Testis (tissue), 3 donors: ENCODE measurements around the gene NRP1. TPM values are rescaled to one million over a fixed set of nuclear protein-coding genes. Genes with fewer than 3 reads are reported as not detected.

Source experiments
- DNase-seq: peaks from one replicate; pipeline ENCODE4 v3.0.0-alpha.2; 2019
- H3K27ac ChIP-seq, 2 donors: fragments of 200-600 bp; sonication (generic); one replicate each; pipeline ENCODE4 v1.5.1; 2019
- H3K27me3 ChIP-seq: fragments of 200-600 bp; sonication (generic); one replicate; pipeline ENCODE4 v1.5.1; 2019
- H3K36me3 ChIP-seq: fragments of 200-600 bp; sonication (generic); one replicate; pipeline ENCODE4 v1.5.1; 2017; ENCODE audit warnings: low read depth; ENCODE audit errors: missing control alignments
- H3K4me1 ChIP-seq: fragments of 200-600 bp; sonication (generic); one replicate; pipeline ENCODE4 v1.5.1; 2019
- H3K4me3 ChIP-seq, 2 donors: fragments of 200-600 bp; sonication (generic); one replicate each; pipeline ENCODE4 v1.5.1; 2017 to 2019
- H3K9me3 ChIP-seq: fragments of 200-600 bp; sonication (generic); one replicate; pipeline ENCODE4 v1.5.1; 2017
- POLR2A ChIP-seq: fragments of 450-650 bp; IDR thresholded peaks from one replicate; pipeline ENCODE4 v1.6.1; 2017; ENCODE audit warnings: antibody characterized with exemption, mild to moderate bottlenecking, moderate library complexity
- WGBS, 2 donors: methylation state at CpG; one replicate each; pipeline ENCODE4 v1.1.5; 2018; 5-methylcytosine and 5-hydroxymethylcytosine counted together
- intact Hi-C: fragments of 100-400 bp; cut with DNase I; formaldehyde crosslinking; loops from one replicate; pipeline ENCODE4 v1.15.1; 2023; ENCODE audit warnings: low total_unique reads
- polyA plus RNA-seq: library from polyadenylated mRNA; stranded (reverse); fragments of 350-450 nt; fragmentation: Illumina TruSeq; extraction: RNeasy Lipid Tissue Mini Kit (QIAGEN cat#74804); gene quantifications from one replicate; pipeline ENCODE4 v1.2.3, GENCODE V29; 2014; ENCODE audit warnings: low read depth, low replicate concordance; ENCODE audit not compliant: insufficient read depth
- total RNA-seq, 2 donors: library from RNA; depleted of rRNA; stranded (reverse); fragments of >200 nt; gene quantifications; one replicate each; pipeline ENCODE4 v1.2.3, GENCODE V29; 2016
- TF ChIP-seq, protein P1 (sequence below), 3 experiments: fragments of 450-650 bp in 2 of 3; fragments of 200-600 bp in 1 of 3; sonication (generic) in 1 of 3; IDR thresholded peaks; one replicate each; pipeline ENCODE4 v1.5.1; 2016 to 2019; ENCODE audit warnings: antibody characterized with exemption in 3 of 3, mild to moderate bottlenecking in 2 of 3, moderate library complexity in 1 of 3

The NRP1 gene
- total and polyA plus RNA-seq, 3 donors from 2014 or later, result 15.9 to 23.8 (median 17.1) TPM

DNA sequence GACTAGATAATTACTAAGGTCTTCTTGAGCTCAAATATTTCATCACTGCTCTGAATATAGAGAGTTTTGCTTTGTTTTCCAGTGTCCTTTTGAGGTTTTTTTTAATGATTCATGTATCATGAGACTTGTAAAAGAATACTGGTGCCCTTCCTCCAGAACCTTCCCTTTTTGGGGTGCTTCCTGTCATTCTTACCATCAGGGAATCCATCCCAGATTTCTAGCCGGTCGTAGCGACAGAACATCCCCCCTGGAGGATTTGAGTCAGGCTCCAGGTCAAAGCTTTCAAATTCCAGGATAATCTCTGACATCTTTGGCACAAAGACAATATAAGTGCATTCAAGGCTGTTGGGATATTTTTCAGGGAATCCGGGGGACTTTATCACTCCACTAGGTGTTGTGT, 71.0 kb downstream of the NRP1 start:
- DNase-seq, result no peak
- 39 to 50% methylated on average over 4 of the region's 4 CpGs for WGBS, 2 donors
- no peak overlapping the region for H3K4me3 ChIP-seq
- H3K27ac ChIP-seq, result peak overlapping the region; percentile 17 to 32
- intact Hi-C loops, result no loop called here
- no peaks in the 10 kb centered on the region for H3K36me3 ChIP-seq
- H3K27me3 ChIP-seq, result no peaks in the 10 kb centered on the region
- H3K4me1 ChIP-seq, result peaks cover 14% of the 10 kb centered on the region
- TF ChIP-seq, protein P1, sequence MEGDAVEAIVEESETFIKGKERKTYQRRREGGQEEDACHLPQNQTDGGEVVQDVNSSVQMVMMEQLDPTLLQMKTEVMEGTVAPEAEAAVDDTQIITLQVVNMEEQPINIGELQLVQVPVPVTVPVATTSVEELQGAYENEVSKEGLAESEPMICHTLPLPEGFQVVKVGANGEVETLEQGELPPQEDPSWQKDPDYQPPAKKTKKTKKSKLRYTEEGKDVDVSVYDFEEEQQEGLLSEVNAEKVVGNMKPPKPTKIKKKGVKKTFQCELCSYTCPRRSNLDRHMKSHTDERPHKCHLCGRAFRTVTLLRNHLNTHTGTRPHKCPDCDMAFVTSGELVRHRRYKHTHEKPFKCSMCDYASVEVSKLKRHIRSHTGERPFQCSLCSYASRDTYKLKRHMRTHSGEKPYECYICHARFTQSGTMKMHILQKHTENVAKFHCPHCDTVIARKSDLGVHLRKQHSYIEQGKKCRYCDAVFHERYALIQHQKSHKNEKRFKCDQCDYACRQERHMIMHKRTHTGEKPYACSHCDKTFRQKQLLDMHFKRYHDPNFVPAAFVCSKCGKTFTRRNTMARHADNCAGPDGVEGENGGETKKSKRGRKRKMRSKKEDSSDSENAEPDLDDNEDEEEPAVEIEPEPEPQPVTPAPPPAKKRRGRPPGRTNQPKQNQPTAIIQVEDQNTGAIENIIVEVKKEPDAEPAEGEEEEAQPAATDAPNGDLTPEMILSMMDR (IDR thresholded peaks at IDR 0.05), result no peak
- no peak for TF ChIP-seq POLR2A
- H3K9me3 ChIP-seq, result no peaks in the 10 kb centered on the region

DNA sequence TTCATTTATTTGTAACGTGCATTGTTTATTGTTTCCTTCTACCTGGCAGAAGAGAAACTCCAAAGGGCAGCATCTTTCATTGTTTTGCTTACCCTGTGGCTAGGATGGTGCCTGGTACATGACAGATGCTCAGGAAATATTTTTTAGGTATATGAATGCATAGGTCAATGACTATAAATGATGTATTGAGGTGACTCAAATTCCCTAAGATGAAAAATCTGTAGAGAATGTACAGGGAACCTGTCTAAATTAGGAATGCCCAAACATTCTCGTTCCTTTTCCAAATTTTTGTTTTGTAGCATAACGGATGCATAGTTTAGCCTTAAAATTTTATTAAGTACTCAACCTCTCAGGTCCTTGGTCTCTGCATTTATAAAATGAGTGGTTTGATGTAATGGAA, 71.6 kb downstream of the NRP1 start:
- 73 to 76% methylated on average over 3 of the region's 3 CpGs for WGBS, 2 donors
- H3K36me3 ChIP-seq, result no peaks in the 10 kb centered on the region
- intact Hi-C loops, result no loop called here

DNA sequence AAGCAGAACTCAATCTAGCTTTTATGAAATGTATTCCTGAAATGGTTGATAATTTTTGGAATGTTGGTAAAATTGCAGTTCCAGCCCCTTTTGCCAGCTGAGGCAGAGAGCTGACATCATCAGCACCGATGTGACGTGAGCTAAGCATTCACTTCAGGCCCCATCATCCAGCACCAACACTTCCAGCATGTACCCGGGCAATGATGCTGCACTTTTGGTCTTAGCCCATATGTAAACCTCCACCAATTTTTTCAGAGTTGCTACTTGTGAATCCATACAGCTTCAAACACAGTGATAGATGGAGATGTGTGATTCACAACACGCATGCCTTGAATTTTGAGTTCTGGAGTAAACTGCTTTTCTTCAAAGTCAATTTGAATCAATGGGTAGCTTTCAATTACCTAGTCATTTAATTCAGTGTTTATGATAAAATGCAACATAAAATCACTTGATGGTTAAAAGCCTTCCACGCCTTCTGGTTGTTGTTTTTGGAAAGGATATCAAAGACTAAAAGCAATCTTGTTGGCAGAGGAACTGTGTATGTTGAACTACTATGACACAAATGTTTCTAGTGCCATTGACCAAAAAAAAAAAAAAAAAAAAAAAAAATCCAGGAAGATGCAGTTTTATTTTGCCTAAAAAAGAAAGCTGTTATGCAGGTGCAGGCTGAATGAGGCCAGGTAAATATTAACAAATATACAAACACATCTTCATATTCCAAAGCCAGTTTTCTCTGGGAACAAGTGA, 73.9 kb downstream of the NRP1 start:
- intact Hi-C loops, result no loop called here
- H3K4me3 ChIP-seq, result no peak overlapping the region
- WGBS, 2 donors, result 88% methylated on average over 5 of the region's 5 CpGs
- DNase-seq, result no peak
- no peaks in the 10 kb centered on the region for H3K27me3 ChIP-seq
- H3K36me3 ChIP-seq, result no peaks in the 10 kb centered on the region
- peaks cover 18% of the 10 kb centered on the region for H3K4me1 ChIP-seq
- no peak overlapping the region for H3K27ac ChIP-seq
- TF ChIP-seq, protein P1 (IDR thresholded peaks at IDR 0.05), result no peak
- TF ChIP-seq POLR2A, result no peak
- H3K9me3 ChIP-seq, result no peaks in the 10 kb centered on the region

More for the DNA sequence above, 71.6 kb downstream of the NRP1 start:
- Histone ChIP-seq H3K4me1 (peaks cover 18% of the 10 kb centered on the region), H3K4me3 (no peak overlapping the region), H3K27me3 (no peaks in the 10 kb centered on the region), H3K9me3 (no peaks in the 10 kb centered on the region), H3K27ac (peak overlapping the region in 1 of 2 donors; percentile 17)
- TF ChIP-seq POLR2A, result no peak
- TF ChIP-seq, protein P1 (IDR thresholded peaks at IDR 0.05), result no peak
- no peak for DNase-seq

DNA sequence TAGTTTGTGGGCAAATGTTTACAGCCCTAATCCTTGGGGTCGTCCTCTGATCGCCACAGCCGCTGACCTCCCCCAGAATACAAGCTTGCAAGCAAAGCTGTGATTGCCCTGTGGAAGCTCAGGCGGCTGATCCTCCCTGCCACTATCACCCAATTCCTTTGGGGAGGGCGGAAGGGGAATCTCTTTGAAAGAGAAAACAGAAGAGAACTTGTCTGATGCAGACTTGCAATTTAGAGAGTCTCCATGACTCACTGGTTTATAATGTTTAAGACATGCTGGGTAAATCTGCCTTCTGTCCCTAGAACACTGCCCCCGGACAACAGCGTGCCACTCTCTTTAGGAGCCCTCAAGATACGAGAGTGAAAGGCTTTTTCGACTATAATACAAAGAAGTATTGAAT, 75.5 kb downstream of the NRP1 start:
- Histone ChIP-seq H3K27me3 (no peaks in the 10 kb centered on the region), H3K9me3 (no peaks in the 10 kb centered on the region), H3K4me1 (peaks cover 22% of the 10 kb centered on the region), H3K36me3 (no peaks in the 10 kb centered on the region), H3K4me3 (no peak overlapping the region), H3K27ac (peak overlapping the region; percentile 4 to 11)
- TF ChIP-seq, protein P1 (IDR thresholded peaks at IDR 0.05), result no peak
- TF ChIP-seq POLR2A, result no peak
- WGBS, 2 donors, result 72 to 78% methylated on average over 9 of the region's 9 CpGs
- DNase-seq, result peak; percentile 41
- intact Hi-C loops, result no loop called here
